IMR-90 (cell line): Measurements from ENCODE around the gene NET1.

Experiments used
- CEBPB ChIP-seq: IDR thresholded peaks from 2 replicates; pipeline ENCODE4 v1.6.1; 2012; ENCODE audit warnings: low read depth, low read length, improper control_type of control experiment
- CTCF ChIP-seq: conservative IDR thresholded peaks from 2 replicates; pipeline ENCODE4 v1.5.1; 2012; ENCODE audit warnings: mild to moderate bottlenecking, low read depth, low read length, improper control_type of control experiment
- ELK1 ChIP-seq: fragments of 150-350 bp; IDR thresholded peaks from 2 replicates; pipeline ENCODE4 v1.6.1; 2016; ENCODE audit warnings: low read depth, mild to moderate bottlenecking, low read length, moderate library complexity, borderline replicate concordance
- POLR2A ChIP-seq: IDR thresholded peaks from 2 replicates; pipeline ENCODE4 v1.6.1; 2012; ENCODE audit warnings: mild to moderate bottlenecking, low read depth, low read length
- RAD21 ChIP-seq: IDR thresholded peaks from 2 replicates; pipeline ENCODE4 v1.6.1; 2012; ENCODE audit warnings: low read length, improper control_type of control experiment
- USF2 ChIP-seq: fragments of 150-350 bp; IDR thresholded peaks from 2 replicates; pipeline ENCODE4 v1.6.1; 2017; ENCODE audit warnings: mild to moderate bottlenecking, antibody characterized with exemption, low read length, low read depth

- TF ChIP-seq POLR2A (no peak), CTCF (no peak), USF2 (no peak), RAD21 (no peak), CEBPB (no peak), ELK1 (no peak)
Observed at GRCh38 chr10:5395168-5395567, 17.2 kb upstream of the NET1 start.
